ENCODE measurements around the gene DIS3L2.
"Not testable (repeated sequence)": the region's sequence is repeated elsewhere in the genome, so short reads cannot be mapped to it uniquely, and the experiment has no call there.

Gene DIS3L2

DNA sequence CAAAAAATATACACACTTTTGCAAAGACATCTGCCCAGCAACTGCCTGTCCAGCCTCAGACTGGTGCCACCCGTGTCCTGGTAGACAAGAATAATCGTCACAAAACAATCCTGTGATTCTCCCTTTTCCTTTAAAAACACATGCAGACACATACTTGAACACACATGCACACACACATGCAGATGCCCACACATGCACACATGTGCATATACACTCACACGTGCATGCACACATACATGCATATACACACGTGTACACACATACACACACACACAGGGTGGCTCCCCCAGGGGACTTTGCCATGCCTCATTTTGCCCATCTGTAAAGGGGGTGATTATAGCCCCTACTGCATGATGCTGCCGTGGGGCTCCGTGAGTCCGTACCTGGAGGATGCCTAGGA, 392.1 kb downstream of the DIS3L2 start:
- DNase-seq, result no peak

GRCh38 chr2:232354069-232354468, 392.6 kb downstream of the DIS3L2 start:
- no peak for DNase-seq

DNA sequence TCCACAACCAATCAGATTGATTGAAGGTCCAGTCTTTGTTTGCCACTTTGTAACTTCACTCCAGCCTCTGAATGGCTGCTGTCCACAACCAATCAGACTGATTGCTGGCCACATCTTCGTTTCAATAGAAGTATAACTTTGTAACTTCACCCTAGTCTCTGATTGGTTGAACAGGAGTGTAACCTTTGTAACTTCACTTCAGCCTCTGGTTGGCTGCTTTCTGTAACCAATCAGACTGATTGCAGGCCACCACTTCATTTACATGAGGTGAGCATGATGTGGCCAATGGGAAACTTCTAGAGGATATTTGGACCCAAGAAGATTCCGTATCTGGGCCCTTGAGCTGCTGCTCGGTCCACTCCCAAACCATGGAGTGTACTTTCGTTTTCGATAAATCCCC, 400.1 kb downstream of the DIS3L2 start:
- DNase-seq, result no peak

DNA sequence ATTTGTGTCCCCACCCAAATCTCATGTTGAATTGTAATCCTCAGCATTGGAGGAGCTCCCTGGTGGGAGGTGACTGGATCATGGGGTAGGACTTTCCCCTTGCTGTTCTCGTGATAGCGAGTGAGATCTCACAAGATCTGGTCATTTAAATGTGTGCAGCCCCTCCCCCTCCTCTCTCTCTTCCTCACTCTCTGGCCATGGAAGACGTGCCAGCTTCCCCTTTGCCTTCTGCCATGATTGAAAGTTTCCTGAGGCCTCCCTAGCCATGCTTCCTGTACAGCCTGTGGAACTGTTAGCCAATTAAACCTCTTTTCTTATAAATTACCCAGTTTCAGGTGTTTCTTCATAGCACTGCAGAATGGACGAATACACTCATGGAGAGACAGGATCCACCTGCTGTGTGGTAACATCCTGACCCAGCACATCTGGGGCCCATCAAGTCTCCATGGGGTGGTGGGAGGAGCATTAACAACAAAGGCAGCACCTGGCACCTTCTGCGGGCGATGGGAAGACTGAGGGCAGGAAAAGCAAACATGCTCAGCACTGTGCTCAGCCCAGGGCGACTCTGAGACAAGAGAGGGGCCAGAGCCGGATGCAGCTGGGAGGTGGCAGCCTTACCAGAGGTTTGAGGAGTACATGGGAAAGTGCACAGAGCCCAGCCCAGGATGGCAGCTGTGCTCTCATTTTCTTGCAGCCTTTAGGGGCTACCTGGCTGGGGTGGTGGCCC, 400.8 kb downstream of the DIS3L2 start:
- DNase-seq, result no peak

DNA sequence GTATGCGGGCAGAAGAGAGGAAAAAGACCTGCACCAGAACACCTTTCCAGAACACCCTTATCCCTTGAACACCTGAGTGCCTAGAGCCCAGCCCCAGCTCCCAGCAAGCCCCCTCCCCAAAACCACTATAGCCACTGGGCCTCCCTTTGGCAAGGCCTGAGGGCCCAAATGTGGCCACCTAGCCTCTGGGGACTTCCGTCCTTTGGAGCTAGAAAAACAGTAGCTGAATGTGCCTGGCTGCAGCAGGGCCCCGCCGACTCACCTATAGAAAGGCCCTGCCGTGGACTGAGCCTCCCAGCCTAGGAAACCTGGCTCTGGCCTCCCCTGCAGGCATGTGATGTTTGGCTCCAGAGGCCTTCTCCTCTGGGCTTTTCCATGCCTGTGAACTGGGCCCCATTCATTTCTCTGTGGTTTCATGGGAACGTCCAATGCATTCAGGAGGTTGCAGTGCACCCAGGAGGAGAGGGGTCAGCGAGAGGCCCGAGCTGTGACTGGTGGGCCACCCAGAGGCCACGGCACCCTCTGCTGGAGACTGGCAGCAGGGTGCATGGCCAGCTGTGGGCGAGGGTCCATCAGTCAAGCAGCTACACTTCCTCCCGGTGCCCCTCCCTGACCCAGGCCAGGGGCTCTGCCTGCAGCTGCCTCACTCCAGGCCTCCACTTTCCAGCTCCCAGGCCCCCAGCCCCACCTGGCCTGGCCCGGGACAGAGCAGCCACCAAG, 401.7 kb downstream of the DIS3L2 start:
- DNase-seq, result not testable (repeated sequence)

- no peak for DNase-seq
These were observed 402.5 kb downstream of the DIS3L2 start for GRCh38 chr2:232363784-232364615.

GRCh38 chr2:232364806-232365594, 403.5 kb downstream of the DIS3L2 start:
- not testable (repeated sequence) for DNase-seq

DNA sequence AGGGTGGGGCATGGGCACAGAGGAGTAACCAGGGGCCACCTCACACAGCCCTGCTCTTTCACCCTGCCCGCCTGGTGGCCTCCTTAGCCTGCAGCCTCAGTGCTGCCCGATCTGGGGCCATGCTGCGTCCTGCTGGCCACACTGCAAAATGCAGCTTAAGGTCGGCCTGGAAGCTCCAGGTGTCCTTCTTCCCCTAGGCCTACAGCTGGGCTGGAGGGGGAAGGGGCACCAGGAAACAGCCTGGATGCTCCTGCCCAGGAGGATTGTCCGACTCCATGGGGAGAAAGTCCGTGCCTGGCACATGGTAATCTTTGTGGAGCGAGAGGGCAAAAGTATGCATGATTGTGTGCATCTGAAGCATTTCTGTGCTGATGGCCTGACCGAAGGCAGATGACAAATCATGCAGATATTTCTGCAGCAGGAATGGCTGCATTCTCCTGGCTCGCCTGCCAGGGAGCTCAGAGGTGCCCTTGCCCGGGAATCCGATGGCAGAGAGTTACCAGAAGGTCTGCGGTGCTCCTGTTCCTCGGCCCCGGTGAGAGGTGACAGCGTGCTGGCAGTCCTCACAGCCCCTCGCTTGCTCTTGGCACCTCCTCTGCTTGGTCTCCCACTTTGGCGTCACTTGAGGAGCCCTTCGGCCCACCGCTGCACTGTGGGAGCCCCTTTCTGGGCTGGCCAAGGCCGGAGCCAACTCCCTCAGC, 404.3 kb downstream of the DIS3L2 start:
- DNase-seq, result no peak

DNA sequence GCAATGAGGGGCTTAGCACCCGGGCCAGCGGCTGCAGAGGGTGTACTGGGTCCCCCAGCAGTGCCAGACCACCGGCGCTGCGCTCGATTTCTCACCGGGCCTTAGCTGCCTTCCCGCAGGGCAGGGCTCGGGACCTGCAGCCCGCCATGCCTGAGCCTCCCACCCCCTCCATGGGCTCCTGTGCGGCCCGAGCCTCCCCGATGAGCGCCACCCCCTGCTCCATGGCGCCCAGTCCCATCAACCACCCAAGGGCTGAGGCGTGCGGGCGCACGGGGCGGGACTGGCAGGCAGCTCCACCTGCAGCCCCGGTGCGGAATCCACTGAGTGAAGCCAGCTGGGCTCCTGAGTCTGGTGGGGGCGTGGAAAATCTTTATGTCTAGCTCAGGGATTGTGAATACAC, 404.9 kb downstream of the DIS3L2 start:
- not testable (repeated sequence) for DNase-seq

DNA sequence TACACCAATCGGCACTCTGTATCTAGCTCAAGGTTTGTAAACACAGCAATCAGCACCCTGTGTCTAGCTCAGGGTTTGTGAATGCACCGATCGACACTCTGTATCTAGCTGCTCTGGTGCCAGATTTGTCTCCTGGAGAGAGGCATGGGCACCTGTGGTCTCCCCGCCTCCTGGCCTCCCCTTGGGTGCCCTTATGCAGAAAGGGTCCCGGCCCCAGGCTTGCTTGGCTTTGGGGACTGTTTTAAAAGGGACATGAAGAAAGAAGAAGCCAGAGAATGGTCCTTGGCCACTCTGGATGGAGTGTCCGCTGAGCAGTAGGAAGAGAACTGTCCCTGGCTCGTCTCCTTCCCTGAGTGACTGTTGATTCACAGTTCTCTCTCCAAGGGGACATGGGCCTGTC, 405.5 kb downstream of the DIS3L2 start:
- no peak for DNase-seq

DNA sequence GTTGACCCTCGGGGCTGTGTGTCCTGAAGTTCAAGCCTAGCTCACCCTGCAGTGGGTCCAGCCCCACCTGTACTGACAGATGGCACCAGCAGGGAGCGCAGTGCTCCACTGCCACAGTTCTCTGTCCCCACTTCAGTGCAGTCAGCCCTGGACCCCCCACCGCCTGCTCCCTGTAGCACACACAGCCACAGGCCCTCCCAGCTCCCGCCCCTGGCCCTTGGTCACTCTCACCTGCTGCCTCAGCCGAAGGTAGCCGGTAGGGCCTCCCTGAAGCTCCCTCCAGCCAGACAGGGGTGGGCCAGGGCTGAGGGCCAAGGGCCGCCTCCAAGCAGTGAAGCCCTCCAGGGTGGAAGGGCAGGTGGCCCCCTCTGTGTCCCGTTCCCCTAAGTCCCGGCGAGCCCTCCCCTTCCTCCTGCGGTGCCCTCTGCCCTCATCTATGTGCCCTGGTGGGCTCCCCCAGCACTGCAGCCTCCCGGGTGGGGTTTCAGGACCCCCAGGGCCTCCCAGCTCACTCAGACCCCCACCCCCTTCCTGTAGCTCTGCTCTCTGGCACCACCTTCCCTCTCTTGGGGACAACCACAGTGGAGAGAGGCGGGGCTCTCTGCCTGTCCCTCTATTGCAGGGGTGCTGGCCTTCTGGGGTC, 406.2 kb downstream of the DIS3L2 start:
- no peak for DNase-seq

DNA sequence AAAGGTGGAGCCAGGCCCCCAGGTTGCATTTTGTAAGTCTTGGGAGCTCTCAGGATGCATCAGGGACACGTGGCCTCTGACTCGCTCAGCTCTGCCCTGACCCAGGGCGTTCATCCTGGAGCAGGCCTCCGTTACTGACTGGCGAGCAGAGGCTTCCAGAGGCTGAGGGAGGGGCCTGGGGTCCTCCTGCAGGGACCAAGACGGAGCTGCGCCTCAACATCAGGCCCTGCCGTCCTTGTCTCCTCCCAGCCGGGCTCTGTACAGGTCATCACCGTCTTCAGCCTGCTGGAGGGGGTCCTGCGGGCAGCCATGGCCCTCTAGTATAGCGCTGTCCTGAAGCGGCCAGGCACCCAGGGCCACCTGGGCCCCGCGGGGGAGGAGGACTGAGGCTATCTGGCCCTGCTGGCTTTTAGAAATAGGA, 406.8 kb downstream of the DIS3L2 start:
- no peak for DNase-seq

DNA sequence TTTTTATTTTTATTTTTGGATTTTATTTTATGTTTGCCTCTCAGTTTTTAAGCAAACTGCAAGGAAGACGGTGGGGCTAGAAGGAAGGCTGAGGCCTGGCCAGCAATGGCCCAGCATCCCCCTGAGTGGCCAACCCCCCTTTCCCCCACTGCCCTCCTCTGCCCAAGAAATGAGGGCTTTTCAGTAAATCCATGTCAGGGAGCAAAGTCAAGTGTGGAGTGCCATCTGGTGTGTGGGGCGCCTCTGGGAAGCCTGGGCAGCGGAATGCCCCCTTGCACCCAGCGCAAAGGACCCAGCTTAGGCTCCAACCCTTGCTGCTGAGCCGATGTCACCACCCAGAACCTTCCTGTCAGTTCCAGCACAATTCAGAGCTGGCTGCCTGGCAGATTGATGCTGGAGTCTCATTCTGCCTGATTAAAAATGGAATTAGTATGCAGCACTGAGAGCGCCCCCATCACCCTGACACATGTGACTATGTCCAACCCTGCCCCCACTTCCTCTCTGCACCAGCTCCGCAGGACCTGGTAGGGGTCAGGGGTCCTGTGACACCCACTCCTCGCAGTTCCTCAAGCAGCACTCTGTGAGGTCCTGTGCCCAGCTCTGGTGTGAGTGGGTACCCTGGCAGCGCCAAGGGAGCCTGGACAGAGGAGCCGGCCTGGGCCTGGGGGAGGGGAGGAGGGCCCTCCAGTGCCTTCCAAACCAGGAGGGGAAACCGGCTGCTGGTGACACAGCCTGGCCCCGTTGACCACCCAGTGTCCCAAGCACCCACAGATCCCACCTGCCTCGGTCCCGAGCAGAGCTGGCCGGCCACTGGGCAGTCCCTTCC, 407.8 kb downstream of the DIS3L2 start:
- no peak for DNase-seq

GRCh38 chr2:232370007-232370406, 408.5 kb downstream of the DIS3L2 start:
- not testable (repeated sequence) for DNase-seq

DNA sequence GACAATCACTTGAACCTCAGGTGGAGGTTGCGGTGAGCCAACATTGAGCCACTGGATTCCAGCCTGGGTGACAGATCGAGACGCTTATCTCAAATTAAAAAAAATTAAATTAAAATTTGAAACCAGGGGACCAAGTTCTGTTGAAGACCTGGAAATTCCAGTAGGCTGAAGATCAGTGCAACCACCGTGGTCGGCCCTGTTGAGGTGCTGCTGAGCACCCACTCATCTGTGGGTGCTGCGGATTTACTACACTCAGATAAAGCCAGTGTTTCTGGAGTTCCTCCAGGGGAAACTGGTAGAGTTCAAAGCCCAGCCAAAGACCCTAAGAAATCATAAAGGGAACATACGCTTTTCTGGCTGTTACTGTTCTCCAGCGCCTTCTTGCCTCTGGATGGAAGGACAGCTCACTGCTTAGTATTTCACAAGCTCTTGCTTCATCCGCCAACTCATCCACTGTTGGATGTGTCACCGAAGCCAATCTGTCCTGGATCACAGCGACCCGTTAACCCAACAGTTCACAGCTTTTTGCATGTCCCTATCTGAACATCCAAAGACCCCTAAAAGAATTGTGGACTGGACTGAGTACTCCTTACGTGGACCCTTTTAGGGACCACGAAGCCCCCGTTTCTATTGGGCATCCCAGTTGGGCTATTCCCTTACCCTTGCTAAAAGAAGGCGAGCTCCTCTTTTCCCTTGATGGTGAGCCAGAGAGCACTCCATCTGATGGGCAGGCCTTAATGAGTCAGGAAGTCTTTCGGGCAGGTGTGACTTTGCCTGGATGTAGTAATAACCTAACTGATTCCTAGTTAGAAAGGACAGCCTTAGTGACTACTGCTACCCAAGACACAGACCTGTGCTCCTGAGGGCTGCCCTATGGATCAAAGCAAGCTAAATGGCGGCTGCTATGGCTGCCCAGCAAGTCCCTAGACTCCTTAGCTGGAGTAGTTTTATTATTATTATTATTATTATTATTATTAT, 411.0 kb downstream of the DIS3L2 start:
- DNase-seq, result no peak

DNA sequence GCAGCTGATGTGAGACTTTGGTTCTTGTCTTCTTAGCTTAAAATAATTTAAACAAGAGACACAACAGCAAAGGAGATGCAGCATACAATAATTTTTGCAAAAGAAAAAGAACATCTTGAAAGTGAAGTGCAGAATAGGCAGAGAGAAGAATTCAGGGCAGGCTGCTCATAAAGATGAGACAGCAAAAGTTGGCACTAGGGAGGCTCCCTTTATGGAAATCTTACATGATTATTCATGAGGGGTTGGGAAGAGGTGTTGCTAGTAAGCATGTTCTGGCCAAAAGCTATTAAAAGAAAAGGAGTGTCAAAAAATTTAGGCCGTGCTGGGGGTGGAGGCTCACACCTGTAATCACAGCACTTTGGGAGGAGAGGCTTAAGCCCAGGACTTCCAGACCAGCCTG, 412.8 kb downstream of the DIS3L2 start:
- DNase-seq, result no peak

GRCh38 chr2:232375164-232375563, 413.7 kb downstream of the DIS3L2 start:
- no peak for DNase-seq

- no peak for DNase-seq
These were observed 414.7 kb downstream of the DIS3L2 start for GRCh38 chr2:232376260-232376659.

DNA sequence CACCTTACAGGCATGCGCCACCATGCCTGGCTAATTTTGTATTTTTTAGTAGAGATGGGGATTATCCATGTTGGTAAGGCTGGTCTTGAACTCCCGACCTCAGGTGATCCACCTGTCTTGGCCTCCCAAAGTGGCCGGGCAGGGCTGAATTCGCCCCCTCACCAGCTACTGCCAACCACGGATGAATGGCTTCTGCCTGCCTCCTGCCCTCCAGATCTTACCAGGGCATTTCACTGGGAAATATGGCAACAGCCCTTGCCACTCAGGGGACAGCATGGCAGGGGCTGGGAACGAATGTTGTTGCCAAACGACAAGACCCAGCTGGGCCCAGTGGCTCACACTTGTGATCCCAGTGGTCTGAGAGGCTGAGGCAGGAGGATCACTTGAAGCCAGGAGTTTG, 415.2 kb downstream of the DIS3L2 start:
- DNase-seq, result no peak
